Panc1 (cell line): ENCODE results near the gene ARHGEF10L. TPM values are rescaled to one million over a fixed set of nuclear protein-coding genes. Genes with fewer than 3 reads are reported as not detected.

Source experiments
- ATAC-seq: fragments of 200-7000 bp; cut with Tn5 transposase; 2 replicates; pipeline ENCODE4 v1.9.1; 2020; ENCODE audit warnings: mild to moderate bottlenecking, moderate library complexity
- BruUV-seq: library from RNA; stranded (reverse); fragments of 400-500 nt; replicated peaks from 2 replicates; lab custom pipeline; 2021; lab: Mats Ljungman, UMichigan
- CTCF ChIA-PET: fragments of 300-600 bp; sonication (Branson Sonifier 250); formaldehyde crosslinking; loops from one replicate; lab custom pipeline; 2022; ENCODE audit warnings: antibody characterized with exemption; lab: Charles Lee
- POLR2A ChIA-PET: fragments of 300-600 bp; sonication (Branson Sonifier 250); formaldehyde crosslinking; loops from one replicate; lab custom pipeline; 2022; ENCODE audit warnings: antibody characterized with exemption; lab: Charles Lee
- DNase-seq: peaks from one replicate; pipeline ENCODE4 v3.0.0-alpha.2; 2010; ENCODE audit warnings: low read depth, low spot score
- H3K27ac ChIP-seq: 2 replicates; pipeline ENCODE4 v1.5.1; 2011; ENCODE audit warnings: mild to moderate bottlenecking, low read length, inconsistent platforms
- H3K27me3 ChIP-seq: fragments of 200-500 bp; sonication (Bioruptor generic); 2 replicates; pipeline ENCODE4 v1.6.0; 2014; ENCODE audit warnings: low read length, inconsistent platforms; ENCODE audit not compliant: control insufficient read depth, insufficient read depth
- H3K36me3 ChIP-seq: fragments of 200-500 bp; sonication (Bioruptor generic); 2 replicates; pipeline ENCODE4 v1.5.1; 2014; ENCODE audit warnings: inconsistent platforms, mild to moderate bottlenecking, low read length, moderate library complexity; ENCODE audit not compliant: control insufficient read depth, insufficient read depth
- H3K4me1 ChIP-seq: 2 replicates; pipeline ENCODE4 v1.5.1; 2011; ENCODE audit warnings: inconsistent platforms, mild to moderate bottlenecking, low read length, moderate library complexity; ENCODE audit not compliant: control insufficient read depth, insufficient read depth
- H3K4me3 ChIP-seq, 2 experiments: 2 replicates each; pipeline ENCODE4 v1.5.1; 2011 to 2012; ENCODE audit warnings: low read depth in 2 of 2, low read length in 2 of 2, mild to moderate bottlenecking in 2 of 2, inconsistent platforms in 1 of 2, moderate library complexity in 1 of 2
- H3K9me3 ChIP-seq: fragments of 200-500 bp; sonication (Bioruptor generic); 2 replicates; pipeline ENCODE4 v1.5.1; 2014; ENCODE audit warnings: low read depth, mild to moderate bottlenecking, inconsistent platforms, low read length, moderate library complexity; ENCODE audit not compliant: control insufficient read depth, insufficient read depth
- POLR2AphosphoS5 ChIP-seq: IDR thresholded peaks from 2 replicates; pipeline ENCODE4 v1.6.1; 2012; ENCODE audit warnings: mild to moderate bottlenecking, low read depth, low read length, moderate library complexity
- SIN3A ChIP-seq: IDR thresholded peaks from 2 replicates; pipeline ENCODE4 v1.6.1; 2012; ENCODE audit warnings: low read depth, mild to moderate bottlenecking, low read length, moderate library complexity, borderline replicate concordance; ENCODE audit not compliant: insufficient read depth
- TCF7L2 ChIP-seq: IDR thresholded peaks from 2 replicates; pipeline ENCODE4 v1.6.1; 2011; ENCODE audit warnings: mild to moderate bottlenecking, low read depth, low read length, inconsistent platforms
- in situ Hi-C: cut with HindIII; loops from 2 replicates; pipeline ENCODE4 v1.10.0; 2016; ENCODE audit warnings: low sequenced_read_pairs, low pct_unique_long_range_greater_than_20kb
- intact Hi-C: fragments of 100-400 bp; cut with micrococcal nuclease; formaldehyde crosslinking; loops from one replicate; pipeline ENCODE4 v1.10.0; 2022; ENCODE audit not compliant: unreplicated experiment
- total RNA-seq: library from RNA; stranded (reverse); gene quantifications from one replicate; pipeline ENCODE4 v1.2.1, GENCODE V29; 2021; ENCODE audit not compliant: unreplicated experiment
- TF ChIP-seq, protein P1 (sequence below): fragments of 450-650 bp; IDR thresholded peaks from 2 replicates; pipeline ENCODE4 v1.5.1; 2017; ENCODE audit warnings: mild to moderate bottlenecking
- TF ChIP-seq, protein P2 (sequence below), 2 experiments: IDR thresholded peaks; 2 replicates each; pipeline ENCODE4 v1.6.1; 2011 to 2012; ENCODE audit warnings: low read depth in 2 of 2, control low read depth in 1 of 2, low read length in 1 of 2, mild to moderate bottlenecking in 1 of 2, moderate library complexity in 1 of 2; ENCODE audit not compliant: insufficient read depth in 1 of 2

The ARHGEF10L gene
- total RNA-seq, 1 experiment from 2014 or later, result 5.9 TPM

DNA sequence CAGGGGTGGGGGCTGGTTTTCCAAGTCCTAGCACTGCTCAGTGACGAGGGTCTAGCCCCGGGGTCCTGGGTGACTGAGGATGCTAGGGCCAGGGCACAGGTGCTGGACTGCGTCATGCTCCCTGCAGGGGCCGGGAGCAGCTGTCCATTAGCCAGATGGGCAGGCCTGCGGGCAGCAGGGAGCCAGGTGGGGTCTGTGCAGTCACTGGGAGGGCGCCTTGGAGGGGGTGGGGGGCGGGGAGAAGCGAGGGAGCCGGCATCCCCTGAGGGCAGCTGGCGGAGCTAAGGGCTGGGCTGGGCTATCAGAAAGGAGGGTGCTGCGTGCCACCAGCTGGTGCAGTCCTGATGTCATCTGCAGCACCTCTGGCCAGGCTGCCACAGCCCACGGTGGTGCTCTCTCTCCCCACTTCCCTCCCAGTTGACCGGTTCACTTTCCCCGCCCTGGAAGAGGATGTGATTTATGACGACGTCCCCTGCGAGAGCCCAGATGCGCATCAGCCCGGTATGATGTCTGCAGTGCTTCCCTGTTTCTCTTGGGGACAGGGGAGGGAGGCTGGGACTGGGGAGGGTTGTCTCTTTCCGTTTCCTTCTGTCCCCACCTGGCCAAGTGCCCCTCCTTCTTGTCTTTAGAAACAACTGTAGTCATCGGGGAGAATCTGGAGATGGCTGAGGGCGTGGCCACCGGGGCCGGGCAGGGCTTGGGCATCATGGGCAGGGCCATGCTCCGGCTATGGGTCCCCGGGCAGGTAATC, 63.8 kb downstream of the ARHGEF10L start:
- no peaks in the 10 kb centered on the region for H3K9me3 ChIP-seq
- H3K36me3 ChIP-seq, result no peaks in the 10 kb centered on the region
- no peak overlapping the region for H3K4me3 ChIP-seq
- TF ChIP-seq, protein P1, sequence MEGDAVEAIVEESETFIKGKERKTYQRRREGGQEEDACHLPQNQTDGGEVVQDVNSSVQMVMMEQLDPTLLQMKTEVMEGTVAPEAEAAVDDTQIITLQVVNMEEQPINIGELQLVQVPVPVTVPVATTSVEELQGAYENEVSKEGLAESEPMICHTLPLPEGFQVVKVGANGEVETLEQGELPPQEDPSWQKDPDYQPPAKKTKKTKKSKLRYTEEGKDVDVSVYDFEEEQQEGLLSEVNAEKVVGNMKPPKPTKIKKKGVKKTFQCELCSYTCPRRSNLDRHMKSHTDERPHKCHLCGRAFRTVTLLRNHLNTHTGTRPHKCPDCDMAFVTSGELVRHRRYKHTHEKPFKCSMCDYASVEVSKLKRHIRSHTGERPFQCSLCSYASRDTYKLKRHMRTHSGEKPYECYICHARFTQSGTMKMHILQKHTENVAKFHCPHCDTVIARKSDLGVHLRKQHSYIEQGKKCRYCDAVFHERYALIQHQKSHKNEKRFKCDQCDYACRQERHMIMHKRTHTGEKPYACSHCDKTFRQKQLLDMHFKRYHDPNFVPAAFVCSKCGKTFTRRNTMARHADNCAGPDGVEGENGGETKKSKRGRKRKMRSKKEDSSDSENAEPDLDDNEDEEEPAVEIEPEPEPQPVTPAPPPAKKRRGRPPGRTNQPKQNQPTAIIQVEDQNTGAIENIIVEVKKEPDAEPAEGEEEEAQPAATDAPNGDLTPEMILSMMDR, result no peak
- TF ChIP-seq POLR2AphosphoS5, result no peak
- TF ChIP-seq, protein P2, sequence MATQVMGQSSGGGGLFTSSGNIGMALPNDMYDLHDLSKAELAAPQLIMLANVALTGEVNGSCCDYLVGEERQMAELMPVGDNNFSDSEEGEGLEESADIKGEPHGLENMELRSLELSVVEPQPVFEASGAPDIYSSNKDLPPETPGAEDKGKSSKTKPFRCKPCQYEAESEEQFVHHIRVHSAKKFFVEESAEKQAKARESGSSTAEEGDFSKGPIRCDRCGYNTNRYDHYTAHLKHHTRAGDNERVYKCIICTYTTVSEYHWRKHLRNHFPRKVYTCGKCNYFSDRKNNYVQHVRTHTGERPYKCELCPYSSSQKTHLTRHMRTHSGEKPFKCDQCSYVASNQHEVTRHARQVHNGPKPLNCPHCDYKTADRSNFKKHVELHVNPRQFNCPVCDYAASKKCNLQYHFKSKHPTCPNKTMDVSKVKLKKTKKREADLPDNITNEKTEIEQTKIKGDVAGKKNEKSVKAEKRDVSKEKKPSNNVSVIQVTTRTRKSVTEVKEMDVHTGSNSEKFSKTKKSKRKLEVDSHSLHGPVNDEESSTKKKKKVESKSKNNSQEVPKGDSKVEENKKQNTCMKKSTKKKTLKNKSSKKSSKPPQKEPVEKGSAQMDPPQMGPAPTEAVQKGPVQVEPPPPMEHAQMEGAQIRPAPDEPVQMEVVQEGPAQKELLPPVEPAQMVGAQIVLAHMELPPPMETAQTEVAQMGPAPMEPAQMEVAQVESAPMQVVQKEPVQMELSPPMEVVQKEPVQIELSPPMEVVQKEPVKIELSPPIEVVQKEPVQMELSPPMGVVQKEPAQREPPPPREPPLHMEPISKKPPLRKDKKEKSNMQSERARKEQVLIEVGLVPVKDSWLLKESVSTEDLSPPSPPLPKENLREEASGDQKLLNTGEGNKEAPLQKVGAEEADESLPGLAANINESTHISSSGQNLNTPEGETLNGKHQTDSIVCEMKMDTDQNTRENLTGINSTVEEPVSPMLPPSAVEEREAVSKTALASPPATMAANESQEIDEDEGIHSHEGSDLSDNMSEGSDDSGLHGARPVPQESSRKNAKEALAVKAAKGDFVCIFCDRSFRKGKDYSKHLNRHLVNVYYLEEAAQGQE (IDR thresholded peaks at IDR 0.05; ENCODE audit: insufficient read depth in 1 of 2, low read depth in 2 of 2, low read length in 1 of 2), result no peak
- TF ChIP-seq TCF7L2, result no peak
- TF ChIP-seq SIN3A, result no peak
- ChIA-PET CTCF (interaction anchor here (0.7 kb wide), 1 partner anchor 101 kb away, joined by 3 read pairs; no protein-coding TSS in a partner anchor), POLR2A (no interaction called here)
- DNase-seq, result no peak
- no peaks in the 10 kb centered on the region for H3K27me3 ChIP-seq
- no peaks in the 10 kb centered on the region for H3K4me1 ChIP-seq
- no peak; the same call in 1 of the 2 replicates for ATAC-seq
- no peak overlapping the region for H3K27ac ChIP-seq
- BruUV-seq, result no TSS peak
- intact Hi-C loops (no loop called here), in situ Hi-C loops (no loop called here)

DNA sequence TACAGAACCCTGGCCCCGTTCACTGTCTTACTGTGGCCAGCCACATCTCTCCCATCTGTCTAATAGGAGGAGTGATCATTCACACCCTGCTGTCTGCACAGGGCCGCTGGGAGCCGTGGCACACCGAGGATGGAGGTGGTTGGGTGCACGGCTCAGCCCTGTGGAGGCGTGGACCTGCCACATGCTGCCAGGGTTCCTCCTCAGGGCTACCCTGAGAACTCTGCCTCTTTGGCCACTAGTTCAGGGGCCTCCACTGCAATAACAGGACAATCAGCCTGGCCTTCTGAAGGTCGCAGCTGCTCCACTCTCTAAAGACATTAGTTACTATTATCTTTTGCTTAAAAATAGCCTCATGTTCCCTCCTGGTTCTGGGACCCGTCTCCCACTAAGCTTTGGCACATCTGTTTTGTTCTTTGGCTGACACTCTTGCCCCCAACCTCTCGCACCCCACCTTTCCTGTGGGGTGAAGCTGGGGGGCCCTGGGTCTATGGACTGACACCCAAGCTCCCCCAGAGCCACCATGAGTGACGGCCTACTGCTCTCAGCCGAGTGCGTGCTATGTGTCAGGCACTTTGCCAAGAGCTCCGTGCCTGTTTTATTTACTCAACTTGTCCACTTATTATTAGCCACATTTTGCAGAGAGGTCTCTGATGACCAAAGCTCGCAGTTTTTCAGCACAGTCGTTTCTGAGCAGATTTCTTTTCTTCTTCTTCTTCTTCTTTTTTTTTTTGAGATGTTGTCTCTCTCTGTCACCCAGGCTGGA, 66.3 kb downstream of the ARHGEF10L start:
- Histone ChIP-seq H3K36me3 (no peaks in the 10 kb centered on the region), H3K27ac (no peak overlapping the region), H3K27me3 (no peaks in the 10 kb centered on the region), H3K4me1 (no peaks in the 10 kb centered on the region), H3K4me3 (no peak overlapping the region), H3K9me3 (no peaks in the 10 kb centered on the region)
- in situ Hi-C loops, result no loop called here
- intact Hi-C loops, result loop anchor here (1.0 to 2.0 kb wide), 2 partner anchors 103 to 111 kb away; no protein-coding TSS in a partner anchor
- CTCF ChIA-PET, result interaction anchor here (0.7 to 3.0 kb wide), 5 partner anchors 31 to 275 kb away, joined by 4 to 20 read pairs (median 7); no protein-coding TSS in a partner anchor
- BruUV-seq, result no TSS peak
- DNase-seq (no peak), ATAC-seq (no peak)
- POLR2A ChIA-PET, result interaction anchor here (0.6 kb wide), 1 partner anchor 9 kb away, joined by 3 read pairs; no protein-coding TSS in a partner anchor
- TF ChIP-seq, protein P1, result no peak
- TF ChIP-seq, protein P2 (IDR thresholded peaks at IDR 0.05; ENCODE audit: insufficient read depth in 1 of 2, low read depth in 2 of 2, low read length in 1 of 2), result no peak
- TF ChIP-seq SIN3A, result no peak
- TF ChIP-seq TCF7L2, result no peak
- TF ChIP-seq POLR2AphosphoS5, result no peak
